Lung (tissue), 12 donors: ENCODE results near the gene GRIK2. TPM values are rescaled to one million over a fixed set of nuclear protein-coding genes. Genes with fewer than 3 reads are reported as not detected.

ENCODE experiments used
- ATAC-seq: fragments of 200-7000 bp; cut with Tn5 transposase; one replicate; pipeline ENCODE4 v1.9.1; 2020; ENCODE audit warnings: moderate number of reproducible peaks; ENCODE audit not compliant: insufficient read depth, low FRiP score
- DNase-seq, 3 donors: peaks; one replicate each; pipeline ENCODE4 v3.0.0-alpha.2; 2013 to 2017
- H3K27ac ChIP-seq, 2 donors: one replicate each; pipeline ENCODE4 v1.5.1; 2013; ENCODE audit warnings: mild to moderate bottlenecking in 2 of 2, moderate library complexity in 2 of 2, control low read depth in 1 of 2, inconsistent platforms in 1 of 2, low read depth in 1 of 2, low read length in 1 of 2
- H3K27me3 ChIP-seq, 3 donors: one replicate each; pipeline ENCODE4 v1.5.1; 2013; ENCODE audit warnings: low read length in 2 of 3; ENCODE audit not compliant: control insufficient read depth in 3 of 3, insufficient read depth in 3 of 3
- H3K36me3 ChIP-seq, 4 donors: one replicate each; pipeline ENCODE4 v1.5.1; 2013; ENCODE audit warnings: low read length in 4 of 4, mild to moderate bottlenecking in 1 of 4, moderate library complexity in 1 of 4; ENCODE audit not compliant: control insufficient read depth in 4 of 4, insufficient read depth in 4 of 4
- H3K4me1 ChIP-seq, 5 donors: one replicate each; pipeline ENCODE4 v1.5.1; 2013; ENCODE audit warnings: low read length in 5 of 5, mild to moderate bottlenecking in 2 of 5, moderate library complexity in 1 of 5; ENCODE audit not compliant: control insufficient read depth in 5 of 5, insufficient read depth in 5 of 5
- H3K4me3 ChIP-seq: one replicate; pipeline ENCODE4 v1.5.1; 2013; ENCODE audit warnings: mild to moderate bottlenecking, control low read depth, moderate library complexity
- H3K9ac ChIP-seq, 2 donors: one replicate each; pipeline ENCODE4 v1.5.1; 2013; ENCODE audit warnings: low read length in 2 of 2, control low read depth in 1 of 2; ENCODE audit not compliant: insufficient read depth in 1 of 2
- H3K9me3 ChIP-seq, 4 donors: one replicate each; pipeline ENCODE4 v1.5.1; 2013; ENCODE audit warnings: low read length in 3 of 4, mild to moderate bottlenecking in 1 of 4, moderate library complexity in 1 of 4; ENCODE audit not compliant: control insufficient read depth in 4 of 4, insufficient read depth in 3 of 4
- WGBS, 2 donors: extraction: QIAGEN DNeasy Blood & Tissue Kit; methylation state at CpG; one replicate each; pipeline ENCODE4 v1.1.7; 2013; 5-methylcytosine and 5-hydroxymethylcytosine counted together
- polyA plus RNA-seq, 2 donors: library from polyadenylated mRNA; stranded (reverse); fragments of 200-250 nt; gene quantifications; one replicate each; pipeline ENCODE4 v1.2.1, GENCODE V29; 2013
- total RNA-seq, 2 donors: library from RNA; depleted of rRNA in 1 of 2; stranded (reverse); fragments of >200 nt in 1 of 2; gene quantifications; one replicate each; pipeline ENCODE4 v1.2.1, GENCODE V29; 2014 to 2021
- TF ChIP-seq, protein P1 (sequence below): IDR thresholded peaks from 2 replicates; pipeline ENCODE4 v1.5.1; 2012; ENCODE audit warnings: mild to moderate bottlenecking; ENCODE audit errors: control extremely low read depth, extremely low read depth
- donor health status: control.
- donor health status: control.
- donor health status: Bipolar disorder and iron deficiency.
- donor health status: healthy.
- donor health status: DM: yes; HTN: yes; CAD: no.

Gene GRIK2
- total and polyA plus RNA-seq, 4 donors, result 0.09 to 5.1 (median 0.67) TPM

DNA sequence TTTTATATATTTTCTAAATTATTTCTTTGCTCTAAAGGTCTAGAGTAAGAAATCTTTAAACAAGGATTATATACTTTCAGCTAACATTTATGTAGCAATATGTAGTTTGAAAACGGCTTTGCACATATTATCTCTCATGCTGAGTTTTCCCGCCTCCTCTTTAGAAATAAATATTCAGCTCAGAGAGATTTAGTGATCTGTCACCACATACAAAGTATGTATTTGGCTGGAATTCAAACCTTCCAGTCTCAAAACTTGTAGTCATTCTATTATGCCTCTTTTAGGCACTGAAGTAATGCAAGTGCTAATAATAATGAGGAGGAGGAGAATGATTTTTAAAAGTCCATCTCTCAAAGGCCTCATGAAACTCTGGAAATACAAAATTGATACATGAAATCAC, 525.0 kb downstream of the GRIK2 start:
- Histone ChIP-seq H3K9me3 (no peaks in the 10 kb centered on the region), H3K4me3 (no peak overlapping the region), H3K9ac (no peak overlapping the region), H3K27me3 (no peaks in the 10 kb centered on the region), H3K4me1 (no peaks in the 10 kb centered on the region), H3K27ac (no peak overlapping the region), H3K36me3 (no peaks in the 10 kb centered on the region)
- TF ChIP-seq, protein P1, sequence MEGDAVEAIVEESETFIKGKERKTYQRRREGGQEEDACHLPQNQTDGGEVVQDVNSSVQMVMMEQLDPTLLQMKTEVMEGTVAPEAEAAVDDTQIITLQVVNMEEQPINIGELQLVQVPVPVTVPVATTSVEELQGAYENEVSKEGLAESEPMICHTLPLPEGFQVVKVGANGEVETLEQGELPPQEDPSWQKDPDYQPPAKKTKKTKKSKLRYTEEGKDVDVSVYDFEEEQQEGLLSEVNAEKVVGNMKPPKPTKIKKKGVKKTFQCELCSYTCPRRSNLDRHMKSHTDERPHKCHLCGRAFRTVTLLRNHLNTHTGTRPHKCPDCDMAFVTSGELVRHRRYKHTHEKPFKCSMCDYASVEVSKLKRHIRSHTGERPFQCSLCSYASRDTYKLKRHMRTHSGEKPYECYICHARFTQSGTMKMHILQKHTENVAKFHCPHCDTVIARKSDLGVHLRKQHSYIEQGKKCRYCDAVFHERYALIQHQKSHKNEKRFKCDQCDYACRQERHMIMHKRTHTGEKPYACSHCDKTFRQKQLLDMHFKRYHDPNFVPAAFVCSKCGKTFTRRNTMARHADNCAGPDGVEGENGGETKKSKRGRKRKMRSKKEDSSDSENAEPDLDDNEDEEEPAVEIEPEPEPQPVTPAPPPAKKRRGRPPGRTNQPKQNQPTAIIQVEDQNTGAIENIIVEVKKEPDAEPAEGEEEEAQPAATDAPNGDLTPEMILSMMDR, result no peak
- 56 to 70% methylated on average over 2 of the region's 2 CpGs for WGBS, 2 donors
- peak in 1 of 3 donors; percentile 3 for DNase-seq
- ATAC-seq, result no peak

DNA sequence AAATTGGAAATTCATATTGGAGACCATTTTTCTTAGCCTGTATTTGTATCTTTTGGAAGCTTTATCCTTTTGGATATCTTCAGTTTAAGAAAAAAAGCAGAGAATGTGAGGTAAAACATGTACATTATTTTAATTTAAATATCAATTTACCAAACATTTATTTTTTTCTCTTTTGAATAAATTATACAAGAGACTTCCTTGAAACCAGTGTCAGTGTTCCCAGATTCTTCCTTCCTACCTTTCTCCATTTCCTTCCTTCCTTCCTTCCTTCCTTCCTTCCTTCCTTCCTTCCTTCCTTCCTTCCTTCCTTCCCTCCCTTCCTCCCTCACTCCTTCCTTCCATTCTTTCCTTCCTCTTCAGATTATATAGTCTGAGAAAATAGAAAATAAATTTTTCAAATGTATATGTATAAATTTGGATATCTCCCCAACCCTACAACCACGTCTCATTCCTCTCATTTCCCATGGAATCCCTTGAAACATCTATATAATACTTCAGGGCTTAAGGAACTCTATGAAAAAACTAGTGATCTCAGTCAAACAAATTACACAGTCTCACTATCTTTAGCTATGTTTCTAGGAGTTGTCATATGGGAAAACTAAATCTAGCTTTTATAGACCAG, 528.4 kb downstream of the GRIK2 start:
- WGBS, 2 donors, result 69 to 80% methylated on average over 1 of the region's 1 CpG

DNA sequence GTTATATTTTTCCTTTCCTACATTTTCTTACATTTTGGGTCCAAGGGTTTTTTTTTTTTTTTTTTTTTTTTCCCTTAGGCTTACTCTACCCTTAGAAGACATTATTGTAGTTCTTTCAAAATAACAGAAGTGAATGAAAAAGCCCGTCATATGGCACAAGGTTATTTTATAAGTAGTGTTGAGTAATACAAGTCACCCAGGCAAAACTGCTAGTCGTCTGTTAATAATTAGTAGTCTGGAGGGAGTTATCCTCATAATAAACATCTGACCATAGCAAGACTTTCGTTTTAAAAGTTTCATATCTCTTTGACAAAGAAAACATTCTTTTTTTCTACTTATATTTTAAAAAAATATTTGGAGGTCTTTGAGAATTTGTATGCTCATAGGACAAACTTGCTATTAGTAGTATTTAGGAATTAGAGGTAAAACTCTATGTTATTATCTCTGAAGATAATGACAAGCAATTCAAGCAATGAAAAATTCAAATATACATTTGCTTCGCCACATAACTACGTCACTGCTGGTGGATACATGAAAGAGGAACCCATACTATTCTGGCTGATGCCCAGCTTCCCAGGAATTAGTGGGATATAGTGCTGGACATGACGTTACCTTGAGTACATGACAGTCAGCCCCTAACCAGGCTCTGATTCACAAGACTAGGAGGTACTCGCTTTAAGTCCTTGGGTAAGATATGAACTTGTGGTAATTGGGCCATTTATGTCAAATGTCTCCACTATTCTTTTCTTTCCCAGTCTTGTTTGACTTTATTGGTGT, 532.8 kb downstream of the GRIK2 start:
- 81 to 82% methylated on average over 7 of the region's 7 CpGs for WGBS, 2 donors
- Histone ChIP-seq H3K4me1 (no peaks in the 10 kb centered on the region), H3K4me3 (no peak overlapping the region), H3K27ac (no peak overlapping the region), H3K9ac (no peak overlapping the region), H3K27me3 (no peaks in the 10 kb centered on the region), H3K9me3 (no peaks in the 10 kb centered on the region), H3K36me3 (no peaks in the 10 kb centered on the region)
- ATAC-seq (no peak), DNase-seq (no peak)
- TF ChIP-seq, protein P1, result no peak

More for the DNA sequence above, 528.4 kb downstream of the GRIK2 start:
- H3K27me3 ChIP-seq, result no peaks in the 10 kb centered on the region
- ATAC-seq (no peak), DNase-seq (no peak)
- no peak overlapping the region for H3K9ac ChIP-seq
- no peak overlapping the region for H3K27ac ChIP-seq
- TF ChIP-seq, protein P1, result no peak
- H3K4me1 ChIP-seq, result no peaks in the 10 kb centered on the region
- no peaks in the 10 kb centered on the region for H3K36me3 ChIP-seq
- H3K4me3 ChIP-seq, result no peak overlapping the region
- no peaks in the 10 kb centered on the region for H3K9me3 ChIP-seq
